Peyer's patch (tissue), 4 donors: Measurements from ENCODE around the gene GDAP2.

Experiments
- POLR2A ChIP-seq, 2 donors: fragments of 450-650 bp; IDR thresholded peaks; one replicate each; pipeline ENCODE4 v1.5.1; 2017; ENCODE audit warnings: antibody characterized with exemption in 2 of 2, mild to moderate bottlenecking in 2 of 2, moderate library complexity in 2 of 2
- TF ChIP-seq, protein P1 (sequence below), 6 experiments: fragments of 450-650 bp in 4 of 6; fragments of 200-600 bp in 2 of 6; sonication (generic) in 1 of 6; IDR thresholded peaks; one replicate each; pipeline ENCODE4 v1.5.1; 2017 to 2019; ENCODE audit warnings: antibody characterized with exemption in 6 of 6, mild to moderate bottlenecking in 3 of 6, moderate library complexity in 1 of 6

DNA sequence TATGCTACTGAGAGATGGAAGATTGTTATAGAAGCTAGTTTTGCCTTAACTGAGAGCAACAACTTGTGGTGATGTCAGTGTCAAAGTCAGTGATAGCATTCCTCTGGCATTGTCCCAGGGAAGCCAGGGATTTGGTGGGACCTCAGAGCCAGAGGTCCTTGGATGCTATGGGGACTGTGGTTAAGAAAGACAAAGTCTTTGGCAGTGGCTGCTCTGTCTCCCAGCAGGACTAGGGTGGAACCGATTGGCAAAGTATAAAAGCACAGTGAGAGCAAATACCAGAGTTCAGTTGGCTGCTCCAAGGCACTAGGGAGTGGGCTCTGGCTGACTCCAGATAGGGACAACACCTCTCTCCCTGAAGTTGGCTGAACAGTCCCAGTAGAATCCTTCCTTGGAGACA is 104.8 kb downstream of the GDAP2 start:
- TF ChIP-seq, protein P1, sequence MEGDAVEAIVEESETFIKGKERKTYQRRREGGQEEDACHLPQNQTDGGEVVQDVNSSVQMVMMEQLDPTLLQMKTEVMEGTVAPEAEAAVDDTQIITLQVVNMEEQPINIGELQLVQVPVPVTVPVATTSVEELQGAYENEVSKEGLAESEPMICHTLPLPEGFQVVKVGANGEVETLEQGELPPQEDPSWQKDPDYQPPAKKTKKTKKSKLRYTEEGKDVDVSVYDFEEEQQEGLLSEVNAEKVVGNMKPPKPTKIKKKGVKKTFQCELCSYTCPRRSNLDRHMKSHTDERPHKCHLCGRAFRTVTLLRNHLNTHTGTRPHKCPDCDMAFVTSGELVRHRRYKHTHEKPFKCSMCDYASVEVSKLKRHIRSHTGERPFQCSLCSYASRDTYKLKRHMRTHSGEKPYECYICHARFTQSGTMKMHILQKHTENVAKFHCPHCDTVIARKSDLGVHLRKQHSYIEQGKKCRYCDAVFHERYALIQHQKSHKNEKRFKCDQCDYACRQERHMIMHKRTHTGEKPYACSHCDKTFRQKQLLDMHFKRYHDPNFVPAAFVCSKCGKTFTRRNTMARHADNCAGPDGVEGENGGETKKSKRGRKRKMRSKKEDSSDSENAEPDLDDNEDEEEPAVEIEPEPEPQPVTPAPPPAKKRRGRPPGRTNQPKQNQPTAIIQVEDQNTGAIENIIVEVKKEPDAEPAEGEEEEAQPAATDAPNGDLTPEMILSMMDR (IDR thresholded peaks at IDR 0.05) = no peak
- no peak for TF ChIP-seq POLR2A (IDR thresholded peaks at IDR 0.05)
